Fibroblast of pulmonary artery (primary cell): Measurements from ENCODE around the gene COL5A1.

ENCODE experiments used
- DNase-seq: peaks from one replicate; pipeline ENCODE4 v3.0.0-alpha.2; 2010; ENCODE audit warnings: low read depth
- H3K4me3 ChIP-seq: replicated peaks from 2 replicates; pipeline ENCODE4 v1.5.1; 2011; ENCODE audit warnings: low read depth, mild to moderate bottlenecking, control low read depth, low read length, moderate library complexity
- CTCF ChIP-seq: IDR thresholded peaks from 2 replicates; pipeline ENCODE4 v1.5.1; 2011; ENCODE audit warnings: mild to moderate bottlenecking, control low read depth, low read length, inconsistent platforms; ENCODE audit errors: missing control alignments

The COL5A1 gene

GRCh38 chr9:134863941-134864820, 222.6 kb downstream of the COL5A1 start:
- no peak for TF ChIP-seq CTCF
- DNase-seq, result no peak
- no peak overlapping the region for H3K4me3 ChIP-seq

DNA sequence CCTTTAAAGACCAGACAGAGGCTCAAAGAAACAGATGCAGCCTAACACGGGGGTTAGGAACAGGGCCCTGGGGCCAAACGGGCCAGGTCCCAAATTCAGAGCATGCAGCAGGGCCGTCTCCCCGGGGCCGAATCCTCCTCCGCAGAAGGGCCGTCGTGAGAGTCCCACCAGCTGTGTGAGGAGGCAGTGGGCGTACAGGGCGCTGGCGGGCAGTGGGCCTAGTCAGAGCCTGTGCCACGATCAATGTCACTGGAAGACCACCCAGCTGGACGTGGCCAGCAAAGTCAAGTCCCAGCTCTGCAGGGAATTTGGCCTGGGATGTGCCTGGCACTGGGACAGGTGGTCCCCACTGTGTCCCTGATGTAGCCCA, 223.2 kb downstream of the COL5A1 start:
- no peak for TF ChIP-seq CTCF
- DNase-seq, result no peak
- no peak overlapping the region for H3K4me3 ChIP-seq

- DNase-seq, result no peak
- no peak for TF ChIP-seq CTCF
- no peak overlapping the region for H3K4me3 ChIP-seq
These were observed 226.5 kb downstream of the COL5A1 start for GRCh38 chr9:134867917-134868750.

DNA sequence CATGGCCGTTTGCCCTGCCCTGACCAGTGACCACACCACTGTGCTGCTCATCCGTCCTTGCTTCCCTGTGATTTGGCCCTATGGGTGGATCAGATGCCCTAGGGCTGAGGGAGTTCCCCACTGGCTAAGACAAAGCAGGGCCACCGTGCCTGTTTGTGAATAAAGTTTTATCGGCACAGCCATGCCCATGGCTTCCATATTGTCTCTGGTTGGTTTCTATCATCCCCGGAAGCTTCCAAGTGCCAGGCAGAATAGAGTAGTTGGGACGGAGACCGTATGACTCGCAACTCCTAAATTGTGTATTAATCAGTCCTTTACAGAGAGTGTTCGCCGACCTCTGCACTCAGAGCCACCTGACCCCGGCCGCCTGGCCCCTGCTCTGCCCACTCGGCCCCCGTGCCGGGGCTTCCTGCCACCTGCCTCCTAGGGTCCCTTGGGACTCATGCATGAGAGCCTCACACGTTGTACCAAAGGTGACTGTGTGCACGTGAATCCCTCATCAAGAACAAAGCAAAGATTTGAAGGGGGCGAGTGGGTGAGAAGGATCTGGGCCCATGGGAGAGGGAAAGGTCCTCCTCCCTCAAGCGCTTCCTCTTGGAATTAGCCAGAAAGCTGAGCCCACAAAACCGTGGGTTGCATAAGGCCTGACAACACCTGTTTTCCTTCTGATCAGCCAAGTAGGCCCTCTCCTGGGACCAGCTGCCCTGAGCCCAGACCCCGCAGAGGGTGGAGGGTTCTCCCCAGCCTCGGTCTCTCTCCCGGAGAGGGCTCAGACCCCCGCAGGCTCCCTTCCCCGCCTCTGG, 227.3 kb downstream of the COL5A1 start:
- DNase-seq, result no peak
- no peak overlapping the region for H3K4me3 ChIP-seq
- TF ChIP-seq CTCF, result no peak

- no peak for DNase-seq
These were observed 228.1 kb downstream of the COL5A1 start for GRCh38 chr9:134869554-134870300.

More at GRCh38 chr9:134869554-134870300, 228.1 kb downstream of the COL5A1 start:
- no peak overlapping the region for H3K4me3 ChIP-seq
- no peak for TF ChIP-seq CTCF
